Cardiac fibroblast (primary cell): Measurements from ENCODE around the gene CHID1.

ENCODE experiments used
- DNase-seq, 2 donors: peaks; one replicate each; pipeline versions ENCODE4 v3.0.0 to v3.0.0-alpha.2; 2010; ENCODE audit warnings: low read depth in 2 of 2
- H3K4me3 ChIP-seq, 2 donors: replicated peaks in 1 of 2; 1 replicate in 1 of 2; 2 replicates in 1 of 2; pipeline ENCODE4 v1.5.1; 2011; ENCODE audit warnings: low read depth in 2 of 2, low read length in 2 of 2, mild to moderate bottlenecking in 2 of 2, moderate library complexity in 1 of 2
- CTCF ChIP-seq: IDR thresholded peaks from one replicate; pipeline ENCODE4 v1.5.1; 2011; ENCODE audit warnings: low read depth, mild to moderate bottlenecking, low read length, inconsistent platforms

CHID1 gene

GRCh38 chr11:911031-911889 lies 650 bp upstream of the CHID1 start:
- H3K4me3 ChIP-seq: peak overlapping the region; percentile 64 to 83
- no peak for TF ChIP-seq CTCF
- peak; percentile 65 to 74 for DNase-seq

DNA sequence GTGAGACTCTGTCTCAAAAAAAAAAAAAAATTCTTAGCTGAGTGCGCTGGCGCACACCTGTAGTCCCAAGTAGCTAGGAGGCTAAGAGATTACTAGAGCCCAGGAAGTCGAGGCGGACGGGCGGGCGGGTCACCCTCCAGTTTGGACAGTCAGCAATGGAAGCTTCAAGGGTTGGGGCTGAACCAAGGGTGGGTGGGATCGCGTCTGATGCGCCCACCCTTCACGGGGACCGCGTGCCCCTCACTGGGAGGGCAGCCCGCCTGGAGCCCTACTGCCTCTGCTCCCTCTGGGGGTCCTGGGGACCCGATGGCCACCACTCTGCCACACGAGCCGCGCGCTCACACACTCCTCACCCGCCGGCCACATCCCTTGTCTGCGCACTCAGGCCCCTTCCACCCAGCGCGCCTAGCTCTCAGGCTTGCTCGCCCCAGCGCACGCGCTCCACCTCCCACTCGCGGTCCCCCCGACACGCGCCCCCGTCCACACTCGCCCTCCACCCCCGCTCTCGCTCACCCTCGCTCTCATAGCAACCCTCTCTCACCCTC lies 494 bp downstream of the CHID1 start:
- peak overlapping the region; percentile 80 to 83 for H3K4me3 ChIP-seq
- no peak for TF ChIP-seq CTCF
- no peak for DNase-seq

DNA sequence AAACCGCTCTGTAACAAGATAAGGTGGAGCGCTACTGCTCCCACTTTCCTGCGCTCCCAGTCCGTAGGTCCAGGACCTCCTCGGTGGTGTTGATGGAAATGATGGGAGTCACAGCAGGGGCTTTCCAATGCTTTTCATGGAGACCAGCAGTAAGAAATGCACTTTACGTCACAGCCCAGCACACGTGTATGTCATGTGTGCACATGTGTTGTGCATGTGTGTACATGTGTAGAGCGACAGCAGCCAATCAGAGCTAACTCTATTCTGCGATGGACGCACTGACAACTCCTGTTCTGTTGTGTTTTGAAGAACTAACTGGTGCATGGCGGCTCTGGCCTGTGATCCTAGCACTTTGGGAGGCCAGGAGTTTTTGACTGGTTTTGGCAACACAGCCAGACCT lies 1.2 kb downstream of the CHID1 start:
- TF ChIP-seq CTCF: no peak
- H3K4me3 ChIP-seq: no peak overlapping the region
- DNase-seq: no peak

GRCh38 chr11:908273-908672 lies 2.3 kb downstream of the CHID1 start:
- H3K4me3 ChIP-seq: no peak overlapping the region
- DNase-seq: no peak
- TF ChIP-seq CTCF: no peak

GRCh38 chr11:907668-908067 lies 2.9 kb downstream of the CHID1 start:
- TF ChIP-seq CTCF: no peak
- no peak for DNase-seq
- no peak overlapping the region for H3K4me3 ChIP-seq

- no peak for TF ChIP-seq CTCF
- no peak for DNase-seq
- no peak overlapping the region for H3K4me3 ChIP-seq
These were observed 4.7 kb downstream of the CHID1 start for GRCh38 chr11:905952-906351.
